H1 (cell line): ENCODE data around the gene CLEC16A. TPM values are rescaled to one million over a fixed set of nuclear protein-coding genes. Genes with fewer than 3 reads are reported as not detected.

Experiments
- ASH2L ChIP-seq: fragments of 200-600, 300-600 bp; sonication (generic); IDR thresholded peaks from one replicate; pipeline ENCODE4 v1.7.1; 2017; ENCODE audit warnings: low read length
- RAD21 ChIP-seq, 2 experiments: IDR thresholded peaks in 1 of 2; conservative IDR thresholded peaks in 1 of 2; 2 replicates each; pipeline ENCODE4 v1.6.1; 2011; ENCODE audit warnings: low read depth in 2 of 2, low read length in 2 of 2, improper control_type of control experiment in 1 of 2, inconsistent platforms in 1 of 2, mild to moderate bottlenecking in 1 of 2, moderate library complexity in 1 of 2
- polyA plus RNA-seq, 7 experiments: library from polyadenylated mRNA; depleted of rRNA in 3 of 7; stranded (reverse) in 5 of 7; unstranded in 2 of 7; fragments of >200 nt in 5 of 7; fragments of 200-250 nt in 2 of 7; gene quantifications; 1 replicate in 5 of 7; 2 replicates in 1 of 7; 4 replicates in 1 of 7; pipeline versions ENCODE4 v1.2.1 to v1.2.3, GENCODE V29; 2011 to 2013; ENCODE audit warnings: missing spikeins in 2 of 7, mixed read lengths in 2 of 7
- total RNA-seq: library from RNA; stranded (reverse); fragmentation: NEBNext Ultra II Directional; extraction: Animal tissue kit (Norgen Biotek cat#: 25700); gene quantifications from 2 replicates; pipeline ENCODE4 v1.2.1, GENCODE V29; 2021

CLEC16A gene
- total and polyA plus RNA-seq, 2 of the 8 experiments (the other 6 are each of a cell fraction or from before 2014, with no cell fraction given) = 7.6 to 19.3 TPM

GRCh38 chr16:10931134-10931533 lies 13.2 kb upstream of the CLEC16A start (continued):
- no peak for TF ChIP-seq RAD21 (IDR thresholded peaks at IDR 0.05 in 1 of 2, conservative IDR thresholded peaks at IDR 0.05 in 1 of 2; ENCODE audit: low read depth in 2 of 2, low read length in 2 of 2)
- no peak for TF ChIP-seq ASH2L
